Measurements from ENCODE around the gene ANKRD24. TPM values are rescaled to one million over a fixed set of nuclear protein-coding genes. Genes with fewer than 3 reads are reported as not detected.

The ANKRD24 gene
- total and polyA plus RNA-seq, 2 donors (not counting 3 experiments of a cell fraction or from before 2014, with no cell fraction given), result 0.07 to 0.27 TPM

GRCh38 chr19:4173479-4174212, 8.8 kb upstream of the ANKRD24 start:
- no TSS peak for BruUV-seq (replicated peaks)
- H3K4me2 ChIP-seq (ENCODE audit: insufficient read depth, low read length), result no peak overlapping the region

More at GRCh38 chr19:4173479-4174212, 8.8 kb upstream of the ANKRD24 start:
- Histone ChIP-seq H3K9me3 (replicated peaks; ENCODE audit: control insufficient read depth, insufficient read depth, low read length) (no peaks in the 10 kb centered on the region), H3K27ac (ENCODE audit: insufficient read depth, low read depth, low read length) (no peak overlapping the region), H3K4me1 (ENCODE audit: control insufficient read depth, extremely low read depth, insufficient read depth, low read length) (no peaks in the 10 kb centered on the region), H2AFZ (ENCODE audit: low read depth, low read length) (no peak overlapping the region), H3K27me3 (ENCODE audit: control insufficient read depth in 2 of 2, insufficient read depth in 2 of 2, low read length in 2 of 2) (peaks cover 0 to 2% of the 10 kb centered on the region in 2 experiments), H3K36me3 (ENCODE audit: control insufficient read depth in 2 of 2, extremely low read depth in 1 of 2, insufficient read depth in 2 of 2, low read length in 2 of 2) (peaks cover 0 to under 1% of the 10 kb centered on the region in 2 experiments), H4K20me1 (replicated peaks; ENCODE audit: control insufficient read depth, extremely low read depth, insufficient read depth, low read length) (no peaks in the 10 kb centered on the region), H3K9ac (replicated peaks; ENCODE audit: extremely low read depth, insufficient read depth, low read length) (no peak overlapping the region), H3K9me1 (replicated peaks; ENCODE audit: control insufficient read depth, extremely low read depth, insufficient read depth, low read length) (no peaks in the 10 kb centered on the region), H3K4me3 (replicated peaks in 1 of 3; ENCODE audit: insufficient read depth in 1 of 3, low read depth in 1 of 3, low read length in 3 of 3) (no peak overlapping the region), H3K79me2 (ENCODE audit: control insufficient read depth, insufficient read depth, low read length) (no peaks in the 10 kb centered on the region)
- POLR2A ChIA-PET, result no interaction called here
- intact Hi-C loops (cut with micrococcal nuclease) (no loop called here), dilution Hi-C loops (cut with MboI; ENCODE audit: extremely low pct_ligation_motif_present, low sequenced_read_pairs) (no loop called here)
- CTCF ChIA-PET, result interaction anchor here (0.7 to 1.4 kb wide), 5 partner anchors 13 to 34 kb away, joined by 3 to 6 read pairs (median 3); no protein-coding TSS in a partner anchor
- TF ChIP-seq FOS (IDR thresholded peaks at IDR 0.05; ENCODE audit: borderline replicate concordance, insufficient read depth, low read length) (no peak), POLR2A (IDR thresholded peaks at IDR 0.05; ENCODE audit: low read depth, low read length) (no peak), JUN (IDR thresholded peaks at IDR 0.05; ENCODE audit: borderline replicate concordance, insufficient read depth, insufficient read length, low read depth) (no peak), EZH2 (IDR thresholded peaks at IDR 0.05; ENCODE audit: borderline replicate concordance, low read depth, low read length, severe bottlenecking) (no peak), POLR2AphosphoS5 (IDR thresholded peaks at IDR 0.05; ENCODE audit: insufficient read depth, low read depth, low read length) (peak; percentile 25), GATA2 (IDR thresholded peaks at IDR 0.05; ENCODE audit: insufficient read depth, insufficient read length, low read depth, low read length) (no peak), MYC (IDR thresholded peaks at IDR 0.05; ENCODE audit: low read depth, low read length) (no peak)
- TF ChIP-seq, protein P1, sequence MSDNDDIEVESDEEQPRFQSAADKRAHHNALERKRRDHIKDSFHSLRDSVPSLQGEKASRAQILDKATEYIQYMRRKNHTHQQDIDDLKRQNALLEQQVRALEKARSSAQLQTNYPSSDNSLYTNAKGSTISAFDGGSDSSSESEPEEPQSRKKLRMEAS (IDR thresholded peaks at IDR 0.05; ENCODE audit: insufficient read depth, insufficient read length), result no peak
- TF ChIP-seq, protein P2, sequence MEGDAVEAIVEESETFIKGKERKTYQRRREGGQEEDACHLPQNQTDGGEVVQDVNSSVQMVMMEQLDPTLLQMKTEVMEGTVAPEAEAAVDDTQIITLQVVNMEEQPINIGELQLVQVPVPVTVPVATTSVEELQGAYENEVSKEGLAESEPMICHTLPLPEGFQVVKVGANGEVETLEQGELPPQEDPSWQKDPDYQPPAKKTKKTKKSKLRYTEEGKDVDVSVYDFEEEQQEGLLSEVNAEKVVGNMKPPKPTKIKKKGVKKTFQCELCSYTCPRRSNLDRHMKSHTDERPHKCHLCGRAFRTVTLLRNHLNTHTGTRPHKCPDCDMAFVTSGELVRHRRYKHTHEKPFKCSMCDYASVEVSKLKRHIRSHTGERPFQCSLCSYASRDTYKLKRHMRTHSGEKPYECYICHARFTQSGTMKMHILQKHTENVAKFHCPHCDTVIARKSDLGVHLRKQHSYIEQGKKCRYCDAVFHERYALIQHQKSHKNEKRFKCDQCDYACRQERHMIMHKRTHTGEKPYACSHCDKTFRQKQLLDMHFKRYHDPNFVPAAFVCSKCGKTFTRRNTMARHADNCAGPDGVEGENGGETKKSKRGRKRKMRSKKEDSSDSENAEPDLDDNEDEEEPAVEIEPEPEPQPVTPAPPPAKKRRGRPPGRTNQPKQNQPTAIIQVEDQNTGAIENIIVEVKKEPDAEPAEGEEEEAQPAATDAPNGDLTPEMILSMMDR (IDR thresholded peaks at IDR 0.05; ENCODE audit: extremely low read depth in 1 of 2, insufficient read depth in 1 of 2, low read depth in 1 of 2, low read length in 2 of 2), result no peak
- FAIRE-seq (no peak), DNase-seq (ENCODE audit: low read depth, low spot score) (no peak)
